ENCODE results near the gene ZKSCAN7. TPM values are rescaled to one million over a fixed set of nuclear protein-coding genes. Genes with fewer than 3 reads are reported as not detected.

ZKSCAN7 gene
- total and polyA plus RNA-seq, 2 of the 13 experiments (the other 11 are each of a cell fraction or from before 2014, with no cell fraction given): 2.3 to 3.8 TPM

DNA sequence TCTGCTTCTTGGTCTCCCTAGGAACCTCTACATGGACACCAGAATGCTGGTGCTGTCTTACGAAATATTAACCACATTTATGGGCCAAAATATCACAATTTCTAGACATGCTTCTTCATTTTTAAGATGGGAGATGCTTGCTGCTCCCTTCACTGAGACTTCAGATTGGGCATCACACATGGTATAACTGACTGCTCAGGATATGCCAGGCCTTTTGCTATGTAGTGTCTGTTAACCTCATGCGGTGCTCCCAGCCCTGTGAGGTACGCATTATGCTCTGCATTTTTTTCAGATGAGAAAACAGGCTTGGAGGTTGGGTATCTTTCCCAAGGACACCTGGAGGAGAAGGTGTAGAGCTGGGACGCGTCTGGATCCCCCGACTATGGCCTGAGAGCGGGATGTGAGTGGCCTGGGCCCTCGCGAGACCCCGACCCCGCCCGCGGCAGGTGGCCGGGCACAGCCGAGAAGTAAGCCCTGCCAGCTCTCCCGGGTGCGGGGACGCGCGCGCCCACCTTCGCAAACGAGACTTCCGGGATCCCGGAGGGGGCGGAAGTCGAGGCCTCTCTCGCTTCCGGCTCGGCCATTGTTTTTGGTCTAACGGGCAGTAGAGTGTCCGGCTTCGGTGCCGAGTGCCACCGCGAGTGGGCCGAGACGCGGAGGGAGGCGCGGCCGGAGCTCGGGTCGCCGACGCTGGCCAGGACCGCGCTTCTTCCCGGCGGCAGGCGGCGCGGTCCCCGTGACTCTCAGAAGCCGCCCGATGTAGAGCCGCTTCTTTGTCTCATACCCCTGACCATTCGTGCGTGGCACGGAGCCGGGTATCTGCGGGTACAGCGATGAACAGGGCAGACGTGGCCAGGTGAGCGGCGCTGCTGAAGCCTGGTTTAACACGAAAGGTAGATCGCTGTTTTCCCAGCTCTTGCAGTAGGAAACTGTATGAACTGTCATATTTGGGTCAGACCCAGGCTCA is at the start of gene ZKSCAN7 (continued):
- TF ChIP-seq ZNF501 (CRISPR knock-in tag; IDR thresholded peaks at IDR 0.05) (peak; percentile 40), WIZ (CRISPR knock-in tag; IDR thresholded peaks at IDR 0.05) (peak; percentile 95), NAIF1 (CRISPR knock-in tag; IDR thresholded peaks at IDR 0.05; ENCODE audit: borderline replicate concordance) (no peak), POLR2G (IDR thresholded peaks at IDR 0.05; ENCODE audit: low read depth, low read length) (peak; percentile 78), THAP11 (CRISPR knock-in tag; IDR thresholded peaks at IDR 0.05) (peak; percentile 68), ZNF576 (CRISPR knock-in tag; IDR thresholded peaks at IDR 0.05) (no peak), ATM (IDR thresholded peaks at IDR 0.05; ENCODE audit: borderline replicate concordance) (no peak), RFXANK (CRISPR knock-in tag; IDR thresholded peaks at IDR 0.05) (no peak), ZBTB43 (CRISPR knock-in tag; conservative IDR thresholded peaks at IDR 0.05) (no peak), ZNF839 (CRISPR knock-in tag; IDR thresholded peaks at IDR 0.05; ENCODE audit: borderline replicate concordance) (no peak), HMG20B (CRISPR knock-in tag; conservative IDR thresholded peaks at IDR 0.05) (no peak), MED1 (CRISPR knock-in tag; IDR thresholded peaks at IDR 0.05) (0 out of 2 replicates have a peak, but pooled peaks have one; percentile 18), ZNF547 (CRISPR knock-in tag; IDR thresholded peaks at IDR 0.05) (peak; percentile 65; the same call in 1 of the 2 replicates), ZNF234 (CRISPR knock-in tag; conservative IDR thresholded peaks at IDR 0.05) (no peak), MED8 (CRISPR knock-in tag; IDR thresholded peaks at IDR 0.05; ENCODE audit: insufficient replicate concordance) (no peak), ZNF605 (CRISPR knock-in tag; IDR thresholded peaks at IDR 0.05) (peak; percentile 46; the same call in 1 of the 2 replicates), TFDP2 (CRISPR knock-in tag; IDR thresholded peaks at IDR 0.05) (no peak), FOXC1 (CRISPR knock-in tag; IDR thresholded peaks at IDR 0.05; ENCODE audit: borderline replicate concordance) (0 out of 2 replicates have a peak, but pooled peaks have one; percentile 28), GPBP1L1 (CRISPR knock-in tag; IDR thresholded peaks at IDR 0.05) (no peak)
- TF ChIP-seq, protein P1, sequence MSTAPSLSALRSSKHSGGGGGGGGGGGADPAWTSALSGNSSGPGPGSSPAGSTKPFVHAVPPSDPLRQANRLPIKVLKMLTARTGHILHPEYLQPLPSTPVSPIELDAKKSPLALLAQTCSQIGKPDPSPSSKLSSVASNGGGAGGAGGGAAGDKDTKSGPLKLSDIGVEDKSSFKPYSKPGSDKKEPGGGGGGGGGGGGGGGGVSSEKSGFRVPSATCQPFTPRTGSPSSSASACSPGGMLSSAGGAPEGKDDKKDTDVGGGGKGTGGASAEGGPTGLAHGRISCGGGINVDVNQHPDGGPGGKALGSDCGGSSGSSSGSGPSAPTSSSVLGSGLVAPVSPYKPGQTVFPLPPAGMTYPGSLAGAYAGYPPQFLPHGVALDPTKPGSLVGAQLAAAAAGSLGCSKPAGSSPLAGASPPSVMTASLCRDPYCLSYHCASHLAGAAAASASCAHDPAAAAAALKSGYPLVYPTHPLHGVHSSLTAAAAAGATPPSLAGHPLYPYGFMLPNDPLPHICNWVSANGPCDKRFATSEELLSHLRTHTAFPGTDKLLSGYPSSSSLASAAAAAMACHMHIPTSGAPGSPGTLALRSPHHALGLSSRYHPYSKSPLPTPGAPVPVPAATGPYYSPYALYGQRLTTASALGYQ (CRISPR knock-in tag; IDR thresholded peaks at IDR 0.05): no peak
- TF ChIP-seq, protein P2, sequence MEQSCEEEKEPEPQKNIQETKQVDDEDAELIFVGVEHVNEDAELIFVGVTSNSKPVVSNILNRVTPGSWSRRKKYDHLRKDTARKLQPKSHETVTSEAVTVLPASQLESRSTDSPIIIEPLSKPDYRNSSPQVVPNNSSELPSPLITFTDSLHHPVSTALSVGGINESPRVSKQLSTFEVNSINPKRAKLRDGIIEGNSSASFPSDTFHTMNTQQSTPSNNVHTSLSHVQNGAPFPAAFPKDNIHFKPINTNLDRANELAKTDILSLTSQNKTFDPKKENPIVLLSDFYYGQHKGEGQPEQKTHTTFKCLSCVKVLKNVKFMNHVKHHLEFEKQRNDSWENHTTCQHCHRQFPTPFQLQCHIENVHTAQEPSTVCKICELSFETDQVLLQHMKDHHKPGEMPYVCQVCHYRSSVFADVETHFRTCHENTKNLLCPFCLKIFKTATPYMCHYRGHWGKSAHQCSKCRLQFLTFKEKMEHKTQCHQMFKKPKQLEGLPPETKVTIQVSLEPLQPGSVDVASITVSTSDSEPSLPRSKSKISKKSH (CRISPR knock-in tag; IDR thresholded peaks at IDR 0.05; ENCODE audit: borderline replicate concordance): no peak
